Adrenal gland (tissue), 12 donors: ENCODE results near the gene INF2. TPM values are rescaled to one million over a fixed set of nuclear protein-coding genes. Genes with fewer than 3 reads are reported as not detected.

Source experiments
- DNase-seq, 7 donors: peaks; one replicate each; pipeline ENCODE4 v3.0.0-alpha.2; 2019 to 2020
- H3K27ac ChIP-seq, 5 donors: fragments of 200-600 bp; sonication (generic) in 4 of 5; 1 replicate in 3 of 5; 2 replicates in 2 of 5; pipeline versions ENCODE4 v1.5.1 to v1.8.0; 2016 to 2020; ENCODE audit warnings: mild to moderate bottlenecking in 1 of 5
- H3K27me3 ChIP-seq: fragments of 200-600 bp; 2 replicates; pipeline ENCODE4 v1.8.0; 2021
- H3K36me3 ChIP-seq, 2 donors: fragments of 200-600 bp; replicated peaks in 1 of 2; 1 replicate in 1 of 2; 2 replicates in 1 of 2; pipeline versions ENCODE4 v1.5.1 to v1.8.0; 2018 to 2022
- H3K4me1 ChIP-seq, 2 donors: fragments of 200-600 bp; replicated peaks in 1 of 2; 1 replicate in 1 of 2; 2 replicates in 1 of 2; pipeline versions ENCODE4 v1.5.1 to v1.8.0; 2018 to 2021
- H3K4me3 ChIP-seq, 4 donors: fragments of 200-600 bp; sonication (generic) in 3 of 4; one replicate each; pipeline ENCODE4 v1.5.1; 2016 to 2018
- H3K9me3 ChIP-seq, 3 donors: fragments of 200-600 bp; sonication (generic) in 1 of 3; replicated peaks in 1 of 3; 1 replicate in 2 of 3; 2 replicates in 1 of 3; pipeline versions ENCODE4 v1.5.1 to v1.8.0; 2016 to 2021
- POLR2A ChIP-seq, 2 donors: fragments of 450-650 bp; IDR thresholded peaks; one replicate each; pipeline ENCODE4 v1.6.1; 2017; ENCODE audit warnings: antibody characterized with exemption in 2 of 2, mild to moderate bottlenecking in 2 of 2, moderate library complexity in 1 of 2
- WGBS, 4 donors: extraction: QIAGEN DNeasy Blood & Tissue Kit in 2 of 4; methylation state at CpG; one replicate each; pipeline versions ENCODE4 v1.1.5 to v1.1.7; 2013 to 2017; 5-methylcytosine and 5-hydroxymethylcytosine counted together
- intact Hi-C, 2 donors: fragments of 100-400 bp; cut with DNase I; formaldehyde crosslinking; loops; one replicate each; pipeline versions ENCODE4 v1.14.1 to v1.15.0; 2022 to 2023
- polyA plus RNA-seq, 3 donors: library from polyadenylated mRNA; stranded (reverse); fragments of 200-250 nt in 2 of 3; fragments of 350-450 nt in 1 of 3; fragmentation: Illumina TruSeq in 1 of 3; extraction: RNeasy Lipid Tissue Mini Kit (QIAGEN cat#74804) in 1 of 3; gene quantifications; one replicate each; pipeline ENCODE4 v1.2.3, GENCODE V29; 2013 to 2014
- total RNA-seq, 9 donors: library from RNA; depleted of rRNA in 4 of 9; stranded (reverse); fragments of >200 nt in 4 of 9; fragments of 120-200 nt in 1 of 9; fragmentation: NEBNext Ultra II Directional in 1 of 9; extraction: Animal tissue kit (Norgen Biotek cat#: 25700) in 1 of 9; gene quantifications; one replicate each; pipeline versions ENCODE4 v1.1.0 to v1.2.4, GENCODE V29; 2013 to 2023
- TF ChIP-seq, protein P1 (sequence below), 6 experiments: fragments of 450-650 bp in 4 of 6; fragments of 200-600 bp in 2 of 6; sonication (generic) in 1 of 6; IDR thresholded peaks; 1 replicate in 5 of 6; 2 replicates in 1 of 6; pipeline versions ENCODE4 v1.5.1 to v1.8.0; 2016 to 2021; ENCODE audit warnings: antibody characterized with exemption in 6 of 6, mild to moderate bottlenecking in 2 of 6, moderate library complexity in 1 of 6
- donor health status: healthy with polysubstance abuse.
- donor health status: Bipolar disorder and iron deficiency.
- donor health status: DM: yes; HTN: yes; CAD: no.
- donor health status: DM: no; HTN: no; CAD: no.
- donor health status: DM: no; HTN: no; CAD: no.
- donor health status: DM: yes; HTN: yes; CAD: no.

The INF2 gene
- total and polyA plus RNA-seq, 12 donors, result 8.4 to 217 (median 62.0) TPM

DNA sequence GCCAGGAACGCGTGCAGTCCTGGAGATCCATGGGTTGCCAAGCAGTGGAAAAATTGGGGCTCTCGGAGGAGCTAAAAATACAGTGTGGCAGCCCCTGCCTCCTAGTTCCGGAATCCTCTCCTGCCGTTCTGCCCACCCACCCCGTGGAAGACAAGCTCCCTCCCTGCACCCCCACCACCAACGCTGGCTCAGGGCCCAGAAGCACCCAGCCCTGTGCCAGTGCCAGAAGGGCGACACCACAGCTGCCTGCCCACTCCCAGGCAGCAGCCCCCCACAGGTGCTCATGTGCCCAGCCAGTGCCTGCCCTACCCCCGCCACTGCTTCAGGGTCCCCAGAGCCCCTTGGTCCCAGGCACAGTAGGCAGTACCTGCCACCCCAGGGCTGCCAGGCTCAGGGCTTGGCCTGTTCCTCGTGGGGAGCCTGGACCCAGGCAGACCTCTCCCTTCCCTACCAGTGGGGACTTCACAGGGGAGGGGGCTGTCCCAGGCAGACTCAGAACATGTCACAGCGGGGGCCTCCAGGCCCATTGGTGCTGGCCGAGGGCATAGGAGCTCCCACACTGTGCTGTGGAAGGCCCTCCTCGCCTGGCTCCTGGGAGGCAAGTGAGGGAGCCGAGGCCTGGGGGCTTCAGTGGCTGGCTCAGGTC, 7.4 kb downstream of the INF2 start:
- DNase-seq, result no peak
- Histone ChIP-seq H3K4me1 (peaks cover 11 to 56% of the 10 kb centered on the region in 2 donors), H3K27me3 (no peaks in the 10 kb centered on the region), H3K36me3 (peaks cover 0 to 6% of the 10 kb centered on the region in 2 donors), H3K9me3 (no peaks in the 10 kb centered on the region), H3K27ac (peak overlapping the region in 2 of 5 donors; percentile 17 to 69), H3K4me3 (no peak overlapping the region)
- TF ChIP-seq, protein P1, sequence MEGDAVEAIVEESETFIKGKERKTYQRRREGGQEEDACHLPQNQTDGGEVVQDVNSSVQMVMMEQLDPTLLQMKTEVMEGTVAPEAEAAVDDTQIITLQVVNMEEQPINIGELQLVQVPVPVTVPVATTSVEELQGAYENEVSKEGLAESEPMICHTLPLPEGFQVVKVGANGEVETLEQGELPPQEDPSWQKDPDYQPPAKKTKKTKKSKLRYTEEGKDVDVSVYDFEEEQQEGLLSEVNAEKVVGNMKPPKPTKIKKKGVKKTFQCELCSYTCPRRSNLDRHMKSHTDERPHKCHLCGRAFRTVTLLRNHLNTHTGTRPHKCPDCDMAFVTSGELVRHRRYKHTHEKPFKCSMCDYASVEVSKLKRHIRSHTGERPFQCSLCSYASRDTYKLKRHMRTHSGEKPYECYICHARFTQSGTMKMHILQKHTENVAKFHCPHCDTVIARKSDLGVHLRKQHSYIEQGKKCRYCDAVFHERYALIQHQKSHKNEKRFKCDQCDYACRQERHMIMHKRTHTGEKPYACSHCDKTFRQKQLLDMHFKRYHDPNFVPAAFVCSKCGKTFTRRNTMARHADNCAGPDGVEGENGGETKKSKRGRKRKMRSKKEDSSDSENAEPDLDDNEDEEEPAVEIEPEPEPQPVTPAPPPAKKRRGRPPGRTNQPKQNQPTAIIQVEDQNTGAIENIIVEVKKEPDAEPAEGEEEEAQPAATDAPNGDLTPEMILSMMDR (IDR thresholded peaks at IDR 0.05), result no peak
- TF ChIP-seq POLR2A (IDR thresholded peaks at IDR 0.05), result no peak
- intact Hi-C loops, result no loop called here
- WGBS, 4 donors, result 85 to 96% (median 89%) methylated on average over 5 to 14 of the region's 14 CpGs

DNA sequence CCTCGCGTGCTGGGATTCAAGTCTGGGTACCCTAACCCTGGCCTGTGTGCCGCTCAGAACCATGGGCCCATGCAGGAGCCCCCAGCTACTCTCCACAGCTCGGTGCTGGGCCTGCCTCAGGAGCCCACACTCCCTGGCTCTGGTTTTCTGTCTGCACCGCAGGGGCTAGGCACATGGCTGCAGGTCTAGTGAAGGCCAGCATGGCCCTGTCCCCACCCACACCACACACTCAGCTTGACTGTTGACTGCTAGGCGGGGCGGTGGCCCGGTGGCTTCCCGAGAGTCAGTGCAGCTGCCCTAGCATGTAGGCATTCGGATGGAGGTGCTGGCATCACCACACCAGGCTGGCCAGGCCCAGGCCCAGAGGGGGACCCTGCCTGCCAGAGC, 7.9 kb downstream of the INF2 start:
- WGBS, 4 donors, result 92 to 100% (median 97%) methylated on average over 1 to 10 of the region's 10 CpGs
- H3K36me3 ChIP-seq, result peaks cover 0 to 10% of the 10 kb centered on the region in 2 donors
- H3K4me1 ChIP-seq, result peaks cover 6 to 51% of the 10 kb centered on the region in 2 donors
- no peak for DNase-seq
- intact Hi-C loops, result no loop called here
- H3K27ac ChIP-seq, result peak overlapping the region in 1 of 5 donors; percentile 69
- TF ChIP-seq POLR2A (IDR thresholded peaks at IDR 0.05), result no peak
- TF ChIP-seq, protein P1 (IDR thresholded peaks at IDR 0.05), result no peak
- H3K4me3 ChIP-seq, result no peak overlapping the region
- no peaks in the 10 kb centered on the region for H3K27me3 ChIP-seq
- H3K9me3 ChIP-seq, result no peaks in the 10 kb centered on the region

DNA sequence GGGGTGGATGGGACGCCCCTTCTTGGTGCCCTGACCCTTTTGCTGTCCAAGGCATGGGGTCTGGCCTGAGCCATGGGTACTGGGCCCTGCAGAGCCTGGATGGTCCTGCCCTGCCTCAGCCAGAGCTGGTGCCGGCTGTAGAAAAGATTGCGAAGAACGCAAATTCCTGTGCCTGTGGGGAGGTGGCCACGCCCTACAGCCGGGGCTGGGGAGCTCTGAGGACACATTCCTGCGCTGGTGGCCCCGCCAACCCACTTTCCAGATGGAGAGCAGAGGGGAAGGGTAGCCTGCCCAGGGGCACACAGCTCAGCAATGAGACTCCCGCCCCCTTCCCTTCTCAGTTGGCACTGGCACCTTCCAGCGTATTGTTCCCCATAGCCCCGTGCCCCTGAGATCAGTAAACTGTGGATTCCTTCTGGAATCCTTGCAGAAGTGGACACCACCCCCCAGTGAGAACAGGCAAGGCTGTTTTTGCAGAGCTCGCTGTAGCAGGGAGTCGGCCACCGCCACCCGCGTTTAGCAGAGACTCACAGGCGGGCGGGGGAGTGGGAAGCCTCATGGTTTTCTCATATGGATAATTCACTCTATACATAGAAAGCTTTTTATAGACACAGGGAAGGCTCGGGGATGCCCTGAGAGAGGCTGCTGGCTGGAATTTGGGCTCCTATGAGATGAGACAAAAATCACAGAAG, 8.6 kb downstream of the INF2 start:
- WGBS, 4 donors, result 59 to 76% (median 70%) methylated on average over 15 to 19 of the region's 19 CpGs
- Histone ChIP-seq H3K4me1 (peaks cover 4 to 44% of the 10 kb centered on the region in 2 donors), H3K27ac (peak overlapping the region in 1 of 5 donors; percentile 69), H3K27me3 (no peaks in the 10 kb centered on the region), H3K9me3 (no peaks in the 10 kb centered on the region), H3K4me3 (no peak overlapping the region), H3K36me3 (peaks cover 0 to 17% of the 10 kb centered on the region in 2 donors)
- DNase-seq, result no peak
- TF ChIP-seq, protein P1 (IDR thresholded peaks at IDR 0.05), result no peak
- TF ChIP-seq POLR2A (IDR thresholded peaks at IDR 0.05), result no peak
- intact Hi-C loops, result no loop called here

DNA sequence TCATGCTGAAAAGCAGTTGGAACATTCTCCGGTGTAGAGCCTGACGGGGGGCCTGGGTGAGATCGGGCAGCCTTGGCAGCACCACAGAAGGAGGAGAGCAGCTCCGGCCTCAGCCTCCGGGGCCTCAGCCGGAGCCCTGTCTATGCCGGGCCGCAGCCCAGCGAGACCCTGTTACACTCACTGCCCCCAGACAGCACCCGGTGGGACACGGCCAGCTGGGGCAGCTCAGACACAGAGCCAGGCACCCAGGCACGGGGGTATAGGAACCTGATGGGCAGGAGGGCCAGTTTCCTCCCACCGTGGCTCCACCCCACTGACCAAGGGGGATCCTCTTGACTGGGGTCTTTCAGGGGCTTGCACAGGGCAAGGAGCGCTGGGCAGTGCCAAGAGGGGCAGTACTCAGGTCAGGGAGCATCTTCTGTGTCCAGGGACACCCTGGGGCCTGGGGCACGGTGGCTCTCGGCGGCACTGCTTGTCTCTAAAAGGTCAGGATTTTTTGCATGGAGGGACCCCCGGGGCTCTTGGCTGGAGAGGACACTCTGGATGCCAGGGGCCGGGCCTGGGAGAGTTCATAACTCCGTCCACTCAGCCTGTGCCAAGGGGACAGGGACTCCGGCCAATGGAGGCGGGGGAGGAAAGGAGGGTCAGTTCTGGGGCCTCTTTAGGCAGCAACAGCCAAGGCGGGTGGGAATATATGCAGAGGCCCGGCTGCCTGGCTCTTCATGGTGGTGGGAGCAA, 9.4 kb downstream of the INF2 start:
- DNase-seq, result peak in 3 of 7 donors; percentile 37 to 69 (median 52)
- peak overlapping the region in 1 of 5 donors; percentile 69 for H3K27ac ChIP-seq
- no peaks in the 10 kb centered on the region for H3K27me3 ChIP-seq
- 68 to 87% (median 75%) methylated on average over 8 to 24 of the region's 24 CpGs for WGBS, 4 donors
- intact Hi-C loops, result no loop called here
- no peak for TF ChIP-seq POLR2A (IDR thresholded peaks at IDR 0.05)
- H3K36me3 ChIP-seq, result peaks cover 0 to 25% of the 10 kb centered on the region in 2 donors
- no peaks in the 10 kb centered on the region for H3K9me3 ChIP-seq
- H3K4me1 ChIP-seq, result peaks cover 4 to 37% of the 10 kb centered on the region in 2 donors
- H3K4me3 ChIP-seq, result no peak overlapping the region
